Tibial nerve (tissue), 4 donors: ENCODE results near the gene MICU2. TPM values are rescaled to one million over a fixed set of nuclear protein-coding genes. Genes with fewer than 3 reads are reported as not detected.

ENCODE experiments used
- DNase-seq, 2 donors: peaks; one replicate each; pipeline ENCODE4 v3.0.0-alpha.2; 2019; ENCODE audit warnings: low spot score in 2 of 2
- H3K27ac ChIP-seq, 4 donors: fragments of 200-600 bp; sonication (generic) in 3 of 4; one replicate each; pipeline ENCODE4 v1.5.1; 2017 to 2019; ENCODE audit warnings: mild to moderate bottlenecking in 1 of 4
- H3K27me3 ChIP-seq, 2 donors: fragments of 200-600 bp; sonication (generic) in 1 of 2; one replicate each; pipeline versions ENCODE4 v1.5.1 to v1.6.0; 2017 to 2019
- H3K36me3 ChIP-seq, 3 donors: fragments of 200-600 bp; sonication (generic); one replicate each; pipeline ENCODE4 v1.5.1; 2018 to 2019
- H3K4me1 ChIP-seq, 4 donors: fragments of 200-600 bp; sonication (generic) in 3 of 4; one replicate each; pipeline ENCODE4 v1.5.1; 2017 to 2019
- H3K4me3 ChIP-seq, 4 donors: fragments of 200-600 bp; sonication (generic) in 3 of 4; one replicate each; pipeline ENCODE4 v1.5.1; 2017 to 2019; ENCODE audit warnings: mild to moderate bottlenecking in 1 of 4, moderate library complexity in 1 of 4
- H3K9me3 ChIP-seq, 4 donors: fragments of 200-600 bp; sonication (generic) in 3 of 4; one replicate each; pipeline ENCODE4 v1.5.1; 2017 to 2019
- EP300 ChIP-seq, 2 donors: sonication (generic); formaldehyde crosslinking; IDR thresholded peaks; one replicate each; pipeline ENCODE4 v1.6.1; 2017; ENCODE audit warnings: antibody characterized with exemption in 2 of 2, mild to moderate bottlenecking in 1 of 2
- POLR2A ChIP-seq, 2 donors: fragments of 450-650 bp; IDR thresholded peaks; one replicate each; pipeline ENCODE4 v1.6.1; 2017; ENCODE audit warnings: antibody characterized with exemption in 2 of 2, mild to moderate bottlenecking in 2 of 2, moderate library complexity in 2 of 2
- WGBS, 2 donors: methylation state at CpG; one replicate each; pipeline ENCODE4 v1.1.5; 2018; 5-methylcytosine and 5-hydroxymethylcytosine counted together
- total RNA-seq, 4 donors: library from RNA; depleted of rRNA; stranded (reverse); fragments of >200 nt; gene quantifications; one replicate each; pipeline ENCODE4 v1.1.0, GENCODE V29; 2016
- TF ChIP-seq, protein P1 (sequence below), 5 experiments: fragments of 200-600 bp in 3 of 5; fragments of 450-650 bp in 2 of 5; sonication (generic) in 3 of 5; IDR thresholded peaks; one replicate each; pipeline ENCODE4 v1.5.1; 2016 to 2019; ENCODE audit warnings: antibody characterized with exemption in 5 of 5, mild to moderate bottlenecking in 3 of 5, moderate library complexity in 2 of 5

The MICU2 gene
- total RNA-seq, 4 donors from 2014 or later: 57.3 to 85.2 (median 71.1) TPM

- 84 to 86% methylated on average over 1 of the region's 1 CpG for WGBS, 2 donors
- Histone ChIP-seq H3K4me3 (no peak overlapping the region), H3K36me3 (peaks cover 0 to 13% (median 0%) of the 10 kb centered on the region in 3 donors), H3K9me3 (no peaks in the 10 kb centered on the region), H3K27ac (no peak overlapping the region), H3K27me3 (no peaks in the 10 kb centered on the region), H3K4me1 (peaks cover 0 to 10% (median 0%) of the 10 kb centered on the region in 4 donors)
- TF ChIP-seq EP300 (IDR thresholded peaks at IDR 0.05) (no peak), POLR2A (IDR thresholded peaks at IDR 0.05) (no peak)
- TF ChIP-seq, protein P1, sequence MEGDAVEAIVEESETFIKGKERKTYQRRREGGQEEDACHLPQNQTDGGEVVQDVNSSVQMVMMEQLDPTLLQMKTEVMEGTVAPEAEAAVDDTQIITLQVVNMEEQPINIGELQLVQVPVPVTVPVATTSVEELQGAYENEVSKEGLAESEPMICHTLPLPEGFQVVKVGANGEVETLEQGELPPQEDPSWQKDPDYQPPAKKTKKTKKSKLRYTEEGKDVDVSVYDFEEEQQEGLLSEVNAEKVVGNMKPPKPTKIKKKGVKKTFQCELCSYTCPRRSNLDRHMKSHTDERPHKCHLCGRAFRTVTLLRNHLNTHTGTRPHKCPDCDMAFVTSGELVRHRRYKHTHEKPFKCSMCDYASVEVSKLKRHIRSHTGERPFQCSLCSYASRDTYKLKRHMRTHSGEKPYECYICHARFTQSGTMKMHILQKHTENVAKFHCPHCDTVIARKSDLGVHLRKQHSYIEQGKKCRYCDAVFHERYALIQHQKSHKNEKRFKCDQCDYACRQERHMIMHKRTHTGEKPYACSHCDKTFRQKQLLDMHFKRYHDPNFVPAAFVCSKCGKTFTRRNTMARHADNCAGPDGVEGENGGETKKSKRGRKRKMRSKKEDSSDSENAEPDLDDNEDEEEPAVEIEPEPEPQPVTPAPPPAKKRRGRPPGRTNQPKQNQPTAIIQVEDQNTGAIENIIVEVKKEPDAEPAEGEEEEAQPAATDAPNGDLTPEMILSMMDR (IDR thresholded peaks at IDR 0.05): no peak
- no peak for DNase-seq
Measured at GRCh38 chr13:21546372-21546771, 57.6 kb downstream of the MICU2 start.

DNA sequence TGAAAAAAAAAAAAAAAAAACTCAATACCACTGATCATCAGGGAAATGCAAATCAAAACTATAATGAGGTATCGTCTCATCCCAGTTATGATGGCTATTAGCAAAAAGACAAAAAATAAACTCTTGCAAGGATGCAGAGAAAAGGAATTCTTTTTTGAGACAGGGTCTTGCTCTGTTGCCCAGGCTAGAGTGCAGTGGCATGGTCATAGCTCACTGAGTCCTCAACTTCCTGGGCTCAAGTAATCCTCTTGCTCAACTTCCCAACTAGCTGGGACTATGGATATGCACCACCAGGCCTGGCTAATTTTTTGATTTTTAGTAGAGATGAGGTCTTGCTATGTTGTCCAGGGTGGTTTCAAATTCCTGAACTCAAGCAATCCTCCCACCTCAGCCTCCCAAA, 59.5 kb downstream of the MICU2 start:
- H3K4me3 ChIP-seq: no peak overlapping the region
- H3K9me3 ChIP-seq: no peaks in the 10 kb centered on the region
- TF ChIP-seq EP300 (IDR thresholded peaks at IDR 0.05) (no peak), POLR2A (IDR thresholded peaks at IDR 0.05) (no peak)
- TF ChIP-seq, protein P1 (IDR thresholded peaks at IDR 0.05): no peak
- peaks cover 0 to 10% (median 0%) of the 10 kb centered on the region in 4 donors for H3K4me1 ChIP-seq
- no peaks in the 10 kb centered on the region for H3K27me3 ChIP-seq
- no peak for DNase-seq
- H3K27ac ChIP-seq: no peak overlapping the region
- peaks cover 0 to 13% (median 0%) of the 10 kb centered on the region in 3 donors for H3K36me3 ChIP-seq
- 98% methylated on average over 1 of the region's 1 CpG for WGBS, 2 donors

DNA sequence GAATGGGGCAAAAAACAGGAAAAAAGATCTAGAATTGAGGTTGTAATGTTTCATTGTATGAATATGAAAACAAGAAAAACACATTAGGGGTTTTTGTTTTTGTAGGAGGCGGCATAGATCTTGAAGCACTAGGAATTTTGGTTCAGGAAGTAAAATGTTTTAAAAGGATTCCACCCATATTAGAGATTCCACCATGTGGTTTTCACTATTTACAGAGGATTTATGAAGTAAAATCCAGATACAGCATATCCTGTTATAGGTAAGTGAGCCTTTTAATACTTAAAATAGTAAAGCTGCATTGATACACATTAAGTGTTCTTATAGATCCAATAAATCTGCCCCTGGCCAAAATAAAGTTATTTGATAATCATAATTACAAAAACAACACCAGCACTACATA, 61.4 kb downstream of the MICU2 start:
- Histone ChIP-seq H3K4me3 (no peak overlapping the region), H3K36me3 (peaks cover 0 to 31% (median 0%) of the 10 kb centered on the region in 3 donors), H3K27me3 (no peaks in the 10 kb centered on the region), H3K9me3 (no peaks in the 10 kb centered on the region), H3K4me1 (peaks cover 0 to 10% (median 0%) of the 10 kb centered on the region in 4 donors), H3K27ac (no peak overlapping the region)
- TF ChIP-seq, protein P1 (IDR thresholded peaks at IDR 0.05): no peak
- no peak for TF ChIP-seq POLR2A (IDR thresholded peaks at IDR 0.05)
- DNase-seq: no peak
- WGBS, 2 donors: 49 to 52% methylated on average over 1 of the region's 1 CpG

GRCh38 chr13:21541980-21542379, 62.0 kb downstream of the MICU2 start:
- Histone ChIP-seq H3K27ac (no peak overlapping the region), H3K27me3 (no peaks in the 10 kb centered on the region), H3K4me3 (no peak overlapping the region), H3K9me3 (no peaks in the 10 kb centered on the region), H3K36me3 (peaks cover 0 to 32% (median 0%) of the 10 kb centered on the region in 3 donors), H3K4me1 (peaks cover 0 to 10% (median 0%) of the 10 kb centered on the region in 4 donors)
- no peak for DNase-seq
- WGBS, 2 donors: 72 to 86% methylated on average over 1 of the region's 1 CpG
- TF ChIP-seq EP300 (IDR thresholded peaks at IDR 0.05) (no peak), POLR2A (IDR thresholded peaks at IDR 0.05) (no peak)
- TF ChIP-seq, protein P1 (IDR thresholded peaks at IDR 0.05): no peak

DNA sequence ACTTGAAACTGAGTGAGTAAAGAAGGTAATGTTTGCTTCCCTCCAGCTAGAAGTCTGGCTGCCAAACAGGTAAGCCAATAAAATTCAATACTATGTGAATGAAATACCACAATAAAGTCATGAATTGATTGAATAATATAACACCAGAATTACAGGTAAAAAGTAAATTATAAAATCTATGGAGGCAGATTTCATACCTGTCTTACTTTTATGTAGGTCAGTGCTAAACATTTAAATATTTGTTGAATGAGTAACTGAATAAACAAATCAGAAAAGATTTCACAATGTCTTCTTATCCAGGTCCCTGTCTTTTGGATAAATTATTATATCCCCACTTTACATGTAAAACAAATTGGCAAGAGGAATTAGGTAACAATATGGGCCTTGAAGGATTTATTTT, 62.7 kb downstream of the MICU2 start:
- Histone ChIP-seq H3K27me3 (no peaks in the 10 kb centered on the region), H3K4me1 (peaks cover 0 to 10% (median 0%) of the 10 kb centered on the region in 4 donors), H3K9me3 (no peaks in the 10 kb centered on the region), H3K27ac (no peak overlapping the region), H3K4me3 (no peak overlapping the region), H3K36me3 (peaks cover 0 to 32% (median 0%) of the 10 kb centered on the region in 3 donors)
- no peak for DNase-seq
- no peak for TF ChIP-seq POLR2A (IDR thresholded peaks at IDR 0.05)
- TF ChIP-seq EP300 (IDR thresholded peaks at IDR 0.05): no peak
- TF ChIP-seq, protein P1 (IDR thresholded peaks at IDR 0.05): no peak
